ENCODE measurements around the gene CHST15. TPM values are rescaled to one million over a fixed set of nuclear protein-coding genes. Genes with fewer than 3 reads are reported as not detected.

The CHST15 gene
- polyA plus RNA-seq, 1 donor from 2014 or later: 0.79 TPM

DNA sequence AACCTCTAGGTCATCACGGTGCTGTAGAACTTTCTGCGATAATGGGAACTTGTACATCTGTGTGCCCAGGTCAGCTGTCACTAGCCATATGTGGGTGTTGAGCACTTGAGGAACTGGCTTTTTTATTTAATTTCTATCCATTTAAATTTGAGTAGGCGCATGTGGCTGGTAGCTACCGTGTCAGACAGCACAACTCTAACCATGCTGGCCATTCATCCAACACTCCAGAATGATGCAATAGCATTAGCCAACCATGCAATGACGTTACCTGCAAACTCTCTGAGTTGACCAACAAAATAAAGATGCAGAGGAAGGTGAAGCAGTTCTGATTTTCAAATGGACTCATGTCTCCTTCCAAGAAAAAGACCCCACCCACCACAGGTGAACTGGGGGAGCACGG is 24.4 kb upstream of the CHST15 start:
- Histone ChIP-seq H3K27ac (ENCODE audit: low read length) (no peak overlapping the region), H3K9ac (ENCODE audit: low read length) (no peak overlapping the region), H3K9me2 (ENCODE audit: insufficient read depth, low read length) (no peaks in the 10 kb centered on the region), H3K4me3 (ENCODE audit: low read length) (no peak overlapping the region), H3K4me2 (ENCODE audit: low read length) (no peak overlapping the region), H2AFZ (ENCODE audit: low read depth, low read length) (no peak overlapping the region), H3K79me2 (replicated peaks; ENCODE audit: insufficient read depth, low read length) (no peaks in the 10 kb centered on the region), H3K36me3 (ENCODE audit: insufficient read depth, low read length) (no peaks in the 10 kb centered on the region), H4K20me1 (ENCODE audit: insufficient read depth) (no peaks in the 10 kb centered on the region), H3K27me3 (ENCODE audit: insufficient read depth, low read depth, low read length) (no peaks in the 10 kb centered on the region), H3F3A (ENCODE audit: insufficient read depth, low read length, poor library complexity, severe bottlenecking) (no peaks in the 10 kb centered on the region), H3K9me3 (ENCODE audit: low read length) (no peaks in the 10 kb centered on the region)
- TF ChIP-seq EZH2 (IDR thresholded peaks at IDR 0.05; ENCODE audit: borderline replicate concordance, insufficient read depth, low read length, poor library complexity, severe bottlenecking) (no peak), SMC3 (conservative IDR thresholded peaks at IDR 0.05; ENCODE audit: poor library complexity) (no peak), RAD21 (conservative IDR thresholded peaks at IDR 0.05) (no peak), POLR2AphosphoS5 (IDR thresholded peaks at IDR 0.05) (no peak), EP300 (conservative IDR thresholded peaks at IDR 0.05; ENCODE audit: poor library complexity, severe bottlenecking) (no peak), MXI1 (conservative IDR thresholded peaks at IDR 0.05; ENCODE audit: poor library complexity, severe bottlenecking) (no peak), TAF1 (IDR thresholded peaks at IDR 0.05; ENCODE audit: low read depth) (no peak)
- TF ChIP-seq, protein P1, sequence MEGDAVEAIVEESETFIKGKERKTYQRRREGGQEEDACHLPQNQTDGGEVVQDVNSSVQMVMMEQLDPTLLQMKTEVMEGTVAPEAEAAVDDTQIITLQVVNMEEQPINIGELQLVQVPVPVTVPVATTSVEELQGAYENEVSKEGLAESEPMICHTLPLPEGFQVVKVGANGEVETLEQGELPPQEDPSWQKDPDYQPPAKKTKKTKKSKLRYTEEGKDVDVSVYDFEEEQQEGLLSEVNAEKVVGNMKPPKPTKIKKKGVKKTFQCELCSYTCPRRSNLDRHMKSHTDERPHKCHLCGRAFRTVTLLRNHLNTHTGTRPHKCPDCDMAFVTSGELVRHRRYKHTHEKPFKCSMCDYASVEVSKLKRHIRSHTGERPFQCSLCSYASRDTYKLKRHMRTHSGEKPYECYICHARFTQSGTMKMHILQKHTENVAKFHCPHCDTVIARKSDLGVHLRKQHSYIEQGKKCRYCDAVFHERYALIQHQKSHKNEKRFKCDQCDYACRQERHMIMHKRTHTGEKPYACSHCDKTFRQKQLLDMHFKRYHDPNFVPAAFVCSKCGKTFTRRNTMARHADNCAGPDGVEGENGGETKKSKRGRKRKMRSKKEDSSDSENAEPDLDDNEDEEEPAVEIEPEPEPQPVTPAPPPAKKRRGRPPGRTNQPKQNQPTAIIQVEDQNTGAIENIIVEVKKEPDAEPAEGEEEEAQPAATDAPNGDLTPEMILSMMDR (IDR thresholded peaks at IDR 0.05; ENCODE audit: poor library complexity, severe bottlenecking): no peak
- TF ChIP-seq, protein P2, sequence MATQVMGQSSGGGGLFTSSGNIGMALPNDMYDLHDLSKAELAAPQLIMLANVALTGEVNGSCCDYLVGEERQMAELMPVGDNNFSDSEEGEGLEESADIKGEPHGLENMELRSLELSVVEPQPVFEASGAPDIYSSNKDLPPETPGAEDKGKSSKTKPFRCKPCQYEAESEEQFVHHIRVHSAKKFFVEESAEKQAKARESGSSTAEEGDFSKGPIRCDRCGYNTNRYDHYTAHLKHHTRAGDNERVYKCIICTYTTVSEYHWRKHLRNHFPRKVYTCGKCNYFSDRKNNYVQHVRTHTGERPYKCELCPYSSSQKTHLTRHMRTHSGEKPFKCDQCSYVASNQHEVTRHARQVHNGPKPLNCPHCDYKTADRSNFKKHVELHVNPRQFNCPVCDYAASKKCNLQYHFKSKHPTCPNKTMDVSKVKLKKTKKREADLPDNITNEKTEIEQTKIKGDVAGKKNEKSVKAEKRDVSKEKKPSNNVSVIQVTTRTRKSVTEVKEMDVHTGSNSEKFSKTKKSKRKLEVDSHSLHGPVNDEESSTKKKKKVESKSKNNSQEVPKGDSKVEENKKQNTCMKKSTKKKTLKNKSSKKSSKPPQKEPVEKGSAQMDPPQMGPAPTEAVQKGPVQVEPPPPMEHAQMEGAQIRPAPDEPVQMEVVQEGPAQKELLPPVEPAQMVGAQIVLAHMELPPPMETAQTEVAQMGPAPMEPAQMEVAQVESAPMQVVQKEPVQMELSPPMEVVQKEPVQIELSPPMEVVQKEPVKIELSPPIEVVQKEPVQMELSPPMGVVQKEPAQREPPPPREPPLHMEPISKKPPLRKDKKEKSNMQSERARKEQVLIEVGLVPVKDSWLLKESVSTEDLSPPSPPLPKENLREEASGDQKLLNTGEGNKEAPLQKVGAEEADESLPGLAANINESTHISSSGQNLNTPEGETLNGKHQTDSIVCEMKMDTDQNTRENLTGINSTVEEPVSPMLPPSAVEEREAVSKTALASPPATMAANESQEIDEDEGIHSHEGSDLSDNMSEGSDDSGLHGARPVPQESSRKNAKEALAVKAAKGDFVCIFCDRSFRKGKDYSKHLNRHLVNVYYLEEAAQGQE (IDR thresholded peaks at IDR 0.05; ENCODE audit: borderline replicate concordance): no peak

DNA sequence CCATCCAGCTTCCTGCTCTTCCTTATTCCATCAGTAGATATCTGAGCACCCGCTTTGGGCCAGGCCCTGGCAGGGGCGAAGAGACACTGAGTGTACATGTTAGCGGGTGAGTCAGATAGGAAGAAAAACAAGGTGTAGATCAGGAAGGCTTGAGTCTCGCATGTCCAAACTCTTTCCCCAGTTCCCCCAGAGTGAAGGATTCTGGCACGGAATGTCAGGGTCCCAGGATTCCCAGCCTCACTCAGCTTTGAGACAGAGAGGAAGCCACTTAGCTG is 24.1 kb upstream of the CHST15 start:
- no peaks in the 10 kb centered on the region for H3K9me3 ChIP-seq (ENCODE audit: low read length)
- no peaks in the 10 kb centered on the region for H3K27me3 ChIP-seq (ENCODE audit: insufficient read depth, low read depth, low read length)
- H2AFZ ChIP-seq (ENCODE audit: low read depth, low read length): no peak overlapping the region
- H3K36me3 ChIP-seq (ENCODE audit: insufficient read depth, low read length): no peaks in the 10 kb centered on the region
- H4K20me1 ChIP-seq (ENCODE audit: insufficient read depth): no peaks in the 10 kb centered on the region
- no peak overlapping the region for H3K27ac ChIP-seq (ENCODE audit: low read length)
- no peak overlapping the region for H3K4me2 ChIP-seq (ENCODE audit: low read length)
- no peak overlapping the region for H3K4me3 ChIP-seq (ENCODE audit: low read length)
- H3K79me2 ChIP-seq (replicated peaks; ENCODE audit: insufficient read depth, low read length): no peaks in the 10 kb centered on the region
- H3K9me2 ChIP-seq (ENCODE audit: insufficient read depth, low read length): no peaks in the 10 kb centered on the region
- no peak overlapping the region for H3K9ac ChIP-seq (ENCODE audit: low read length)
- no peak for TF ChIP-seq MXI1 (conservative IDR thresholded peaks at IDR 0.05; ENCODE audit: poor library complexity, severe bottlenecking)
- TF ChIP-seq SMC3 (conservative IDR thresholded peaks at IDR 0.05; ENCODE audit: poor library complexity): no peak
- TF ChIP-seq, protein P1 (IDR thresholded peaks at IDR 0.05; ENCODE audit: poor library complexity, severe bottlenecking): no peak
- no peak for TF ChIP-seq EZH2 (IDR thresholded peaks at IDR 0.05; ENCODE audit: borderline replicate concordance, insufficient read depth, low read length, poor library complexity, severe bottlenecking)
- TF ChIP-seq POLR2AphosphoS5 (IDR thresholded peaks at IDR 0.05): no peak
- TF ChIP-seq, protein P2 (IDR thresholded peaks at IDR 0.05; ENCODE audit: borderline replicate concordance): no peak
- TF ChIP-seq RAD21 (conservative IDR thresholded peaks at IDR 0.05): no peak
- TF ChIP-seq EP300 (conservative IDR thresholded peaks at IDR 0.05; ENCODE audit: poor library complexity, severe bottlenecking): no peak
- H3F3A ChIP-seq (ENCODE audit: insufficient read depth, low read length, poor library complexity, severe bottlenecking): no peaks in the 10 kb centered on the region
